ENCODE results near the gene TBC1D2B. TPM values are rescaled to one million over a fixed set of nuclear protein-coding genes. Genes with fewer than 3 reads are reported as not detected.

The TBC1D2B gene
- total and polyA plus RNA-seq, 2 of the 4 experiments (the other 2 are of a cell fraction) = 17.7 to 28.3 TPM

- dilution Hi-C loops (cut with HindIII; ENCODE audit: low sequenced_read_pairs, unreplicated experiment) = no loop called here
- Histone ChIP-seq H3K4me2 (ENCODE audit: low read depth, low read length) (no peak overlapping the region), H3K4me1 (ENCODE audit: control insufficient read depth, insufficient read depth, low read length) (no peaks in the 10 kb centered on the region), H2AK5ac (ENCODE audit: low read depth, low read length) (no peak overlapping the region), H2BK5ac (ENCODE audit: low read depth, low read length, poor library complexity, severe bottlenecking) (no peak overlapping the region), H3K36me3 (ENCODE audit: control insufficient read depth, insufficient read depth, low read length) (no peaks in the 10 kb centered on the region), H3K4me3 (ENCODE audit: insufficient read depth, low read depth, low read length) (no peak overlapping the region), H3K79me1 (ENCODE audit: low read depth in 1 of 2, low read length in 2 of 2) (no peaks in the 10 kb centered on the region), H3K9me3 (ENCODE audit: control insufficient read depth, insufficient read depth, low read length) (no peaks in the 10 kb centered on the region), H2AFZ (replicated peaks; ENCODE audit: low read length, poor library complexity) (no peak overlapping the region), H2BK20ac (ENCODE audit: low read depth, low read length) (no peak overlapping the region), H3K18ac (ENCODE audit: low read depth, low read length) (no peak overlapping the region), H3K4ac (ENCODE audit: low read depth, low read length) (no peak overlapping the region), H3K27ac (ENCODE audit: insufficient read depth, low read length) (no peak overlapping the region), H2BK15ac (ENCODE audit: low read depth, low read length) (no peak overlapping the region), H4K5ac (ENCODE audit: low read depth, low read length) (no peak overlapping the region), H3K9ac (ENCODE audit: low read depth, low read length) (no peak overlapping the region), H3K56ac (ENCODE audit: extremely low read depth, insufficient read depth, low read length) (no peak overlapping the region), H3K14ac (replicated peaks; ENCODE audit: low read depth, low read length) (no peak overlapping the region), H4K20me1 (ENCODE audit: insufficient read depth, low read length) (no peaks in the 10 kb centered on the region), H2AK9ac (replicated peaks; ENCODE audit: low read depth, low read length, poor library complexity) (peak overlapping the region; percentile 24), H3K9me1 (ENCODE audit: insufficient read depth, low read length) (no peaks in the 10 kb centered on the region; the same call in 1 of the 2 replicates), H4K8ac (ENCODE audit: low read depth in 2 of 2, low read length in 2 of 2) (no peak overlapping the region), H2BK120ac (ENCODE audit: low read depth, low read length) (no peak overlapping the region), H4K91ac (ENCODE audit: insufficient read depth, low read depth, low read length) (no peak overlapping the region), H3K27me3 (ENCODE audit: control insufficient read depth, insufficient read depth, low read length) (peaks cover 31% of the 10 kb centered on the region; the same call in 1 of the 2 replicates), H3K23ac (ENCODE audit: low read depth, low read length) (no peak overlapping the region)
- in situ Hi-C loops (cut with MboI; ENCODE audit: low sequenced_read_pairs) = no loop called here
- no peak for ATAC-seq (ENCODE audit: low read depth)
- DNase-seq = no peak
- WGBS, 2 experiments (ENCODE audit: extremely low coverage in 2 of 2, insufficient read length in 1 of 2) = no CpG with 5 or more reads among the region's 5 CpGs
- POLR2A ChIA-PET (ENCODE audit: unreplicated experiment) = no interaction called here
- TF ChIP-seq MAZ (IDR thresholded peaks at IDR 0.05; ENCODE audit: borderline replicate concordance, low read depth, low read length) = no peak
- no peak for TF ChIP-seq BHLHE40 (IDR thresholded peaks at IDR 0.05; ENCODE audit: low read depth, low read length)
- TF ChIP-seq RAD21 (IDR thresholded peaks at IDR 0.05; ENCODE audit: low read length) = no peak
- no peak for TF ChIP-seq RCOR1 (IDR thresholded peaks at IDR 0.05; ENCODE audit: insufficient replicate concordance, low read length)
- TF ChIP-seq CEBPB (IDR thresholded peaks at IDR 0.05; ENCODE audit: low read depth, low read length) = no peak
- TF ChIP-seq NFE2L2 (IDR thresholded peaks at IDR 0.05; ENCODE audit: low read depth, low read length) = no peak
- no peak for TF ChIP-seq USF2 (IDR thresholded peaks at IDR 0.05; ENCODE audit: low read depth, low read length)
- no peak for TF ChIP-seq MXI1 (IDR thresholded peaks at IDR 0.05; ENCODE audit: borderline replicate concordance, low read depth, low read length)
- no peak for TF ChIP-seq POLR2A (IDR thresholded peaks at IDR 0.05; ENCODE audit: low read depth, low read length)
- TF ChIP-seq CHD1 (IDR thresholded peaks at IDR 0.05; ENCODE audit: low read depth, low read length) = no peak
- TF ChIP-seq ELK1 (IDR thresholded peaks at IDR 0.05; ENCODE audit: borderline replicate concordance, low read depth, low read length) = no peak
- TF ChIP-seq FOS (IDR thresholded peaks at IDR 0.05; ENCODE audit: low read depth, low read length) = no peak
- no peak for TF ChIP-seq SMC3 (IDR thresholded peaks at IDR 0.05; ENCODE audit: low read depth, low read length)
- no peak for TF ChIP-seq CTCF (conservative IDR thresholded peaks at IDR 0.05; ENCODE audit: low read depth, low read length)
- no peak for TF ChIP-seq RFX5 (IDR thresholded peaks at IDR 0.05; ENCODE audit: low read depth, low read length)
- TF ChIP-seq MAFK (IDR thresholded peaks at IDR 0.05; ENCODE audit: low read depth, low read length) = no peak
- no TSS peak for BruUV-seq (replicated peaks)
- CTCF ChIA-PET = interaction anchor here (0.9 kb wide), 1 partner anchor 12 kb away, joined by 5 read pairs; no protein-coding TSS in a partner anchor
- intact Hi-C loops (cut with micrococcal nuclease) = no loop called here
Measured at GRCh38 chr15:78120523-78120922, 43.0 kb upstream of the TBC1D2B start.

All from IMR-90 (cell line).